Panc1 (cell line): Measurements from ENCODE around the gene UBE2G2. TPM values are rescaled to one million over a fixed set of nuclear protein-coding genes. Genes with fewer than 3 reads are reported as not detected.

ENCODE experiments used
- ATAC-seq: fragments of 200-7000 bp; cut with Tn5 transposase; 2 replicates; pipeline ENCODE4 v1.9.1; 2020; ENCODE audit warnings: mild to moderate bottlenecking, moderate library complexity
- Bru-seq: library from RNA; stranded (reverse); fragments of 400-500 nt; gene quantifications from one replicate; lab custom pipeline; 2021; lab: Mats Ljungman, UMichigan
- BruChase-seq, 2 experiments: library from RNA; stranded (reverse); fragments of 400-500 nt; gene quantifications; one replicate each; lab custom pipeline; 2021; lab: Mats Ljungman, UMichigan
- BruUV-seq: library from RNA; stranded (reverse); fragments of 400-500 nt; replicated peaks from 2 replicates; lab custom pipeline; 2021; lab: Mats Ljungman, UMichigan
- CTCF ChIA-PET: fragments of 300-600 bp; sonication (Branson Sonifier 250); formaldehyde crosslinking; loops from one replicate; lab custom pipeline; 2022; ENCODE audit warnings: antibody characterized with exemption; lab: Charles Lee
- POLR2A ChIA-PET: fragments of 300-600 bp; sonication (Branson Sonifier 250); formaldehyde crosslinking; loops from one replicate; lab custom pipeline; 2022; ENCODE audit warnings: antibody characterized with exemption; lab: Charles Lee
- DNase-seq: peaks from one replicate; pipeline ENCODE4 v3.0.0-alpha.2; 2010; ENCODE audit warnings: low read depth, low spot score
- H3K27ac ChIP-seq: 2 replicates; pipeline ENCODE4 v1.5.1; 2011; ENCODE audit warnings: mild to moderate bottlenecking, low read length, inconsistent platforms
- H3K27me3 ChIP-seq: fragments of 200-500 bp; sonication (Bioruptor generic); 2 replicates; pipeline ENCODE4 v1.6.0; 2014; ENCODE audit warnings: low read length, inconsistent platforms; ENCODE audit not compliant: control insufficient read depth, insufficient read depth
- H3K36me3 ChIP-seq: fragments of 200-500 bp; sonication (Bioruptor generic); 2 replicates; pipeline ENCODE4 v1.5.1; 2014; ENCODE audit warnings: inconsistent platforms, mild to moderate bottlenecking, low read length, moderate library complexity; ENCODE audit not compliant: control insufficient read depth, insufficient read depth
- H3K4me1 ChIP-seq: 2 replicates; pipeline ENCODE4 v1.5.1; 2011; ENCODE audit warnings: inconsistent platforms, mild to moderate bottlenecking, low read length, moderate library complexity; ENCODE audit not compliant: control insufficient read depth, insufficient read depth
- H3K4me3 ChIP-seq, 2 experiments: 2 replicates each; pipeline ENCODE4 v1.5.1; 2011 to 2012; ENCODE audit warnings: low read depth in 2 of 2, low read length in 2 of 2, mild to moderate bottlenecking in 2 of 2, inconsistent platforms in 1 of 2, moderate library complexity in 1 of 2
- H3K9me3 ChIP-seq: fragments of 200-500 bp; sonication (Bioruptor generic); 2 replicates; pipeline ENCODE4 v1.5.1; 2014; ENCODE audit warnings: low read depth, mild to moderate bottlenecking, inconsistent platforms, low read length, moderate library complexity; ENCODE audit not compliant: control insufficient read depth, insufficient read depth
- CTCF ChIP-seq: fragments of 450-650 bp; IDR thresholded peaks from 2 replicates; pipeline ENCODE4 v1.5.1; 2017; ENCODE audit warnings: mild to moderate bottlenecking
- POLR2AphosphoS5 ChIP-seq: IDR thresholded peaks from 2 replicates; pipeline ENCODE4 v1.6.1; 2012; ENCODE audit warnings: mild to moderate bottlenecking, low read depth, low read length, moderate library complexity
- SIN3A ChIP-seq: IDR thresholded peaks from 2 replicates; pipeline ENCODE4 v1.6.1; 2012; ENCODE audit warnings: low read depth, mild to moderate bottlenecking, low read length, moderate library complexity, borderline replicate concordance; ENCODE audit not compliant: insufficient read depth
- TCF7L2 ChIP-seq: IDR thresholded peaks from 2 replicates; pipeline ENCODE4 v1.6.1; 2011; ENCODE audit warnings: mild to moderate bottlenecking, low read depth, low read length, inconsistent platforms
- in situ Hi-C: cut with HindIII; loops from 2 replicates; pipeline ENCODE4 v1.10.0; 2016; ENCODE audit warnings: low sequenced_read_pairs, low pct_unique_long_range_greater_than_20kb
- intact Hi-C: fragments of 100-400 bp; cut with micrococcal nuclease; formaldehyde crosslinking; loops from one replicate; pipeline ENCODE4 v1.10.0; 2022; ENCODE audit not compliant: unreplicated experiment
- long read RNA-seq: library from polyadenylated mRNA; unstranded; transcript quantifications from one replicate; pipeline ENCODE4 v2.0.0, GENCODE V29; 2021; ENCODE audit not compliant: unreplicated experiment
- polyA plus RNA-seq: library from polyadenylated mRNA; unstranded; fragments of >200 nt; gene quantifications from one replicate; pipeline ENCODE4 v1.2.1, GENCODE V29; 2012; ENCODE audit warnings: missing spikeins; ENCODE audit not compliant: insufficient read length
- total RNA-seq: library from RNA; stranded (reverse); gene quantifications from one replicate; pipeline ENCODE4 v1.2.1, GENCODE V29; 2021; ENCODE audit not compliant: unreplicated experiment
- TF ChIP-seq, protein P1 (sequence below), 2 experiments: IDR thresholded peaks; 2 replicates each; pipeline ENCODE4 v1.6.1; 2011 to 2012; ENCODE audit warnings: low read depth in 2 of 2, control low read depth in 1 of 2, low read length in 1 of 2, mild to moderate bottlenecking in 1 of 2, moderate library complexity in 1 of 2; ENCODE audit not compliant: insufficient read depth in 1 of 2

UBE2G2 gene
- total RNA-seq (77.4 TPM), Bru-seq, nascent RNA (percentile 87 among the genes with signal in this experiment), BruChase-seq, experiment 1, labeled RNA remaining after a 2-hour chase (percentile 95 among the genes with signal in this experiment), BruChase-seq, experiment 2, labeled RNA remaining after a 6-hour chase (percentile 95 among the genes with signal in this experiment)
- polyA plus RNA-seq, result 69.4 TPM
- long read RNA-seq, full-length matches to known transcripts, result 84 of 153 reads
- long read RNA-seq, partial matches to known transcripts, result 2 of 153 reads
- long read RNA-seq, other reads (novel, unspliced or antisense), result 67 of 153 reads

DNA sequence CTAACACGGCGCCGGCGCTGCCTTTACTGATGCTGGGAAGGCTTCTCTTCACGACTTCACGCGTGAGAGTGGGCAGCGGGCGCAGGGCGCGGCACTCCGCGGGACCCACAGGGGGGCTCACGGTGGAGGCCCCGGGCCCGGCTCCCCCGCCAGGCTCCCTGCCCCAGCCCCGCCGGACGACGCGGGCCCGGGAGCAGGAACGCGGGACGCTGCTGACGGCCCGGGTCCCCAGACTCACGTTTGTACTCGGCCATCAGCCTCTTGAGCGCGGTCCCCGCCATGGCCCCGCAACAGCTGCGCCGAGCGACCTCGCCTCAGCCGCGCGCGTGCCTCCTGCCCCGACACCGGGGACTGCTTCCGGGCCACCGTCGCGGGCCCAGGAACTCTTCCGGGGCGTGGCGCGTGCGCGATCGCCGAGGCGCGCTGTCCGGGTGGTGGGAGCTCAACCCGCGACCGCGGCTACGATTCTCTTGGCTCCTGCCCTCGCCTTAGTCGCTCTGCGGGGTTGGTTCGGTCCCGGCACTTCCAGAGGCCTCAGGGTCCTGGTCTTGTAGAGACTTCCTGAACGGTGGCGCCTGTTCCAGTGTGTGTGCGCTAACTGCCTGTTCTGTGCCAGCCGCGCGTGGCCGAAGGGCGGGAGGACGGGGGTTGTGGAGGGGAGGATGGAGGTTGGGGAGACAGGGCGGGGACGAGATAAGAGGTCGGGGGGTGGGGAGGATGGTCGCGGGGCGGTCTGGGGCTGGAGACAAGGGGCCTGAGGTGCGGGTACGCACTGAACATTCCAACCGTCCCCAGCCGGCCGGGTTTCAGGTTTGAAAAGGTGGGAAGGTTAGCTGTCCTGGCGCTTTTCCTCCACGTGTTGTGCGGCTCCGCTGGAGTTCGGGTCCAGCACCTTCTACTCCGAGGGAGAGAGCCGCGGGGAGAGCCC lies at the start of gene UBE2G2:
TSS of gene UBE2G2 (minus strand) at position 353 of the 928 bp plus-strand sequence. CDS start at position 281, 72 bp downstream.
- ATAC-seq (peak; percentile 95), DNase-seq (no peak)
- TF ChIP-seq, protein P1, sequence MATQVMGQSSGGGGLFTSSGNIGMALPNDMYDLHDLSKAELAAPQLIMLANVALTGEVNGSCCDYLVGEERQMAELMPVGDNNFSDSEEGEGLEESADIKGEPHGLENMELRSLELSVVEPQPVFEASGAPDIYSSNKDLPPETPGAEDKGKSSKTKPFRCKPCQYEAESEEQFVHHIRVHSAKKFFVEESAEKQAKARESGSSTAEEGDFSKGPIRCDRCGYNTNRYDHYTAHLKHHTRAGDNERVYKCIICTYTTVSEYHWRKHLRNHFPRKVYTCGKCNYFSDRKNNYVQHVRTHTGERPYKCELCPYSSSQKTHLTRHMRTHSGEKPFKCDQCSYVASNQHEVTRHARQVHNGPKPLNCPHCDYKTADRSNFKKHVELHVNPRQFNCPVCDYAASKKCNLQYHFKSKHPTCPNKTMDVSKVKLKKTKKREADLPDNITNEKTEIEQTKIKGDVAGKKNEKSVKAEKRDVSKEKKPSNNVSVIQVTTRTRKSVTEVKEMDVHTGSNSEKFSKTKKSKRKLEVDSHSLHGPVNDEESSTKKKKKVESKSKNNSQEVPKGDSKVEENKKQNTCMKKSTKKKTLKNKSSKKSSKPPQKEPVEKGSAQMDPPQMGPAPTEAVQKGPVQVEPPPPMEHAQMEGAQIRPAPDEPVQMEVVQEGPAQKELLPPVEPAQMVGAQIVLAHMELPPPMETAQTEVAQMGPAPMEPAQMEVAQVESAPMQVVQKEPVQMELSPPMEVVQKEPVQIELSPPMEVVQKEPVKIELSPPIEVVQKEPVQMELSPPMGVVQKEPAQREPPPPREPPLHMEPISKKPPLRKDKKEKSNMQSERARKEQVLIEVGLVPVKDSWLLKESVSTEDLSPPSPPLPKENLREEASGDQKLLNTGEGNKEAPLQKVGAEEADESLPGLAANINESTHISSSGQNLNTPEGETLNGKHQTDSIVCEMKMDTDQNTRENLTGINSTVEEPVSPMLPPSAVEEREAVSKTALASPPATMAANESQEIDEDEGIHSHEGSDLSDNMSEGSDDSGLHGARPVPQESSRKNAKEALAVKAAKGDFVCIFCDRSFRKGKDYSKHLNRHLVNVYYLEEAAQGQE (IDR thresholded peaks at IDR 0.05; ENCODE audit: insufficient read depth in 1 of 2, low read depth in 2 of 2, low read length in 1 of 2), result 0 out of 4 replicates have a peak, but pooled peaks of 1 of the 2 experiments have one; percentile 26
- TF ChIP-seq POLR2AphosphoS5 (peak; percentile 69), CTCF (no peak), SIN3A (peak; percentile 77; the same call in 1 of the 2 replicates)
- Histone ChIP-seq H3K36me3 (peaks cover 11% of the 10 kb centered on the region), H3K4me3 (peak within 1 kb of the TSS; percentile 91 to 93), H3K9me3 (no peaks in the 10 kb centered on the region), H3K4me1 (peaks cover 16% of the 10 kb centered on the region), H3K27ac (peak within 1 kb of the TSS; percentile 89), H3K27me3 (no peaks in the 10 kb centered on the region)
- BruUV-seq, result TSS peak; percentile 92
- CTCF ChIA-PET, result no interaction called here
- intact Hi-C loops, result loop anchor here (2.0 kb wide), 1 partner anchor 73 kb away; no protein-coding TSS in a partner anchor
- in situ Hi-C loops, result no loop called here
- POLR2A ChIA-PET, result interaction anchor here (0.7 kb wide), 1 partner anchor 469 kb away, joined by 3 read pairs; no protein-coding TSS in a partner anchor

DNA sequence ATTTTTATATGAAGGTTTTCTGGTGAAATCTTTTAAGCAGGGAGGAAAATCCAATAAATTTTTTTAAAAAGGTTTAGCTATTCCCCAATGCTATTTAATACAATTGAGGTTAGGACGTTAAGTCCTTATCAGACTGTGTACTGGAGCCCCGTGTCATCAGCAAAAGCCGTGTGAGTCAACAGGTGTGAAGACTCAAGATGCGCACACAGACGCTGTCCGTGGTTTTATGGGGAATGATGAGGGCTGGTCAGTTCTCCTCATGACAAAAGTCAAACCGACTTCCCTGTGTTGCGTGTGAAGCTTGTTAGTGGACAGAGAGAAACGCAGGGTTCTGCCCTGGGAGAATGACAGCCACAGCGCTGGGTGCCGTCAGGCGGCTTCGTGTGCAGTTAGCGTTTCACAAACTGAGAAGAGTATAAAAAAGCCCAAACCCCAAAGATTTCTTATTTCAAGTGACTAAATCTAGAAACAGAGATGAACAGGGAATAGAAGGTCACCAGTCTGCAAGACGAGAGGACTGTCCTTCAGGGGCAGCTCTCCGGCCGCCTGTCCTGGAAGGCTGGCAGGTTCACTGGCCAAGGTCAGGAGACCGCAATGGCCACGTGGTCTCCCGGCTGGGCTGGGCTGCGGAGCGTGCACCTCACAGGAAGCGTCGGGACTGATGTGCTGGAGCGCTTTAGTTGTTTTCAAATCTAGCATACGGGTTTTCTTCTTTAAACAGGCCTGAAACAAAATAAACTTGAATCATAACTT lies 49.5 kb upstream of the UBE2G2 start:
- DNase-seq (no peak), ATAC-seq (no peak)
- in situ Hi-C loops (no loop called here), intact Hi-C loops (no loop called here)
- Histone ChIP-seq H3K4me1 (peaks cover 18% of the 10 kb centered on the region), H3K36me3 (peaks cover 6% of the 10 kb centered on the region), H3K27ac (no peak overlapping the region), H3K9me3 (no peaks in the 10 kb centered on the region), H3K27me3 (no peaks in the 10 kb centered on the region), H3K4me3 (no peak overlapping the region)
- POLR2A ChIA-PET, result no interaction called here
- no TSS peak for BruUV-seq
- TF ChIP-seq, protein P1 (IDR thresholded peaks at IDR 0.05; ENCODE audit: insufficient read depth in 1 of 2, low read depth in 2 of 2, low read length in 1 of 2), result no peak
- TF ChIP-seq CTCF (no peak), POLR2AphosphoS5 (no peak), TCF7L2 (no peak), SIN3A (no peak)
- CTCF ChIA-PET, result no interaction called here
